ENCODE results near the gene GPBP1. TPM values are rescaled to one million over a fixed set of nuclear protein-coding genes. Genes with fewer than 3 reads are reported as not detected.

The GPBP1 gene
- polyA plus RNA-seq, 1 donor: 92.1 TPM

DNA sequence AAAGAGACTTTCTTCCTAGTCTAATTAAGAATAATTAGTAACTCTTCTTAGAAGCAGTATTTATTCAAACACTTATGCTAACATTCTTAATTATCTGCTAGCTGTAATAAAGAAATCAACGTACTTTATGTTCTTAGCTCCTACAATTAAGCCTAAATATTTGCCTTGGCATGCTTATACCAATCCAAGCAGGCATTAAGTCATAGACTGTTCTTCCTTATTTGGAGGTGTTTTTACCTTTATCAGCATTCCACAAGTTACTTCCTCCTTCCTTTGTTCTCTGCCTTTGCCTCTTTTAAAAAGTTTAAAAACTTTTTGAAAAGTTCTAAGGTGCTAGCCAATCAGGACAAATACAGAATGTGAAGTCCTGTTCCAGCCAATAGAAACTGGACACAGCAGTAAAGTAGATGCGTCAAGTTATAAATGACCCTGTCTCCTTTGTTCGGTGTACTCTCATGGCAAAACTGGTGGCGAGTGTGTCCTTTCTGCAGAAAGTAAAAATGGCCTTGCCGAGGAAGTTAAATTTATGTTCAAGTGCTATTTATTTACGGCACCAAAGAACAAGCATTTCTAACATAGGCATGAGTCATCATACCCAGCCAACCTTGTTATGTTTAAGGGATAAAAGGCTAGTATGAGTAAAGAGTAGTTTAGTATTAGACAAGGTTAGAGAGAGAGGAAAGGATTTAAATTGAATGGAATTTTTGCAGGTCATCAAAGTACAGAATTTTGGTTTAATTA is 58.6 kb downstream of the GPBP1 start:
- DNase-seq: no peak
- no peaks in the 10 kb centered on the region for H3K4me1 ChIP-seq (ENCODE audit: control insufficient read depth, insufficient read depth, low read length)
- no peak overlapping the region for H3K27ac ChIP-seq (ENCODE audit: low read length)
- no peaks in the 10 kb centered on the region for H3K27me3 ChIP-seq (ENCODE audit: control insufficient read depth, insufficient read depth, low read length)
- no peaks in the 10 kb centered on the region for H3K9me3 ChIP-seq (ENCODE audit: control insufficient read depth, low read depth, low read length)
- WGBS (ENCODE audit: insufficient coverage, low lambda C conversion rate): 80% methylated on average over 1 of the region's 6 CpGs
- peaks cover 50% of the 10 kb centered on the region for H3K36me3 ChIP-seq (ENCODE audit: control insufficient read depth, insufficient read depth, low read length)
- H3K4me3 ChIP-seq (ENCODE audit: low read length): no peak overlapping the region

DNA sequence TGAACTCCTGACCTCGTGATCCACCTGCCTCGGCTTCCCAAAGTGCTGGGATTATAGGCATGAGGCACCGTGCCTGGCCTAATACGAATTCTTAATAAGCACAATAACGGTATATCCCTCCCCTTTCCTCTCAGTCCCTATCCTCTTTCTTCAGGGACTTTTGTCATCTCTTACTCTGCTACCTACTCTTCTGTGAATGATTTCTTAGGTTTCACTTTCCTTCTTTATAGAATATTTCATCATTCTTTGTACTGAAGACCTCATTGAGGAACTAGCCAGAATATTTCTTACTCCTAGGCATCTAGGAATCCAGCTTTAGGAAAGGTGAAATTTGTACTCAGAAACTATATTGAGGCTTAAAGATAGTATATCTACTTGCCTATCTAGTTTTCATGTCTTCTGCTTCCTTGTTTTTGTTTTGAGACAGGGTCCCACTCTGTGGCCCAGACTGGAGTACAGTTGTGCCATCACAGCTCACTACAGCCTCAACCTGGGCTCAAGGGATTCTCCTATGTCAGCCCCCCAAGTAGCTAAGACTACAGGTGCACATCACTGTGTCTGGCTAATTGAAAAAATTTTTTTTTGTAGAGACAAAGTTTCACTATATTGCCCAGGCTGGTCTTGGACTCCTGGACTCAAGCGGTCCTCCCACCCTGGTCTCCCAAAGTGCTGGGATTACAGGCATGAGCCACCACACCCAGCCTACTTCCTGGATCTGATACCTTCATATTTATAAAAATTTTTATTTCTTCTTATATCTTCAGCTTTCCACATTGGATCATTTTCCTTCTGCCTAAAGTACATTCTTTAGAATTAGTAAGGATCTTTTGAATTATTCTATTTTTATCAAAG is 69.7 kb downstream of the GPBP1 start:
- no peak overlapping the region for H3K27ac ChIP-seq (ENCODE audit: low read length)
- no peak overlapping the region for H3K4me3 ChIP-seq (ENCODE audit: low read length)
- WGBS (ENCODE audit: insufficient coverage, low lambda C conversion rate): 100% methylated on average over 1 of the region's 6 CpGs
- H3K27me3 ChIP-seq (ENCODE audit: control insufficient read depth, insufficient read depth, low read length): no peaks in the 10 kb centered on the region
- DNase-seq: peak in 1 of 2 donors; percentile 7
- H3K36me3 ChIP-seq (ENCODE audit: control insufficient read depth, insufficient read depth, low read length): peaks cover 24% of the 10 kb centered on the region
- H3K4me1 ChIP-seq (ENCODE audit: control insufficient read depth, insufficient read depth, low read length): no peaks in the 10 kb centered on the region
- no peaks in the 10 kb centered on the region for H3K9me3 ChIP-seq (ENCODE audit: control insufficient read depth, low read depth, low read length)

DNA sequence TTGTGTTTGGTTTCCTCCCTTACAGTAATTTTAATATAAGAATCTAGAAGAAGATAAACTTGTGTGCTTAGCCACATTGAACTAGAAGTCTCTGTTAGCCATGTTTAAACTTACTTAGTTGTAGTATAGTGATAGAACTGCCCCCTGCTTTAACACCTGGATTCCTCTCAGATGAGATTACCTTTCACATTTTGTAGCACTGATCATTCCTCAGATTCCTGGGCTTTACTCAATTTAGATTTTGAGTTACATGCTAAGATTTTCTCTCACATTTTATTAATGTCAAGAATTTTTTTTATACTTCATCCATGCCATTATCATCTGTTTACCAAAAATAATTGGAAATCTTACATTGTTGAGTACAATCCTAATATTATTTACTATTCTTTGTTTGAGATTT is 70.5 kb downstream of the GPBP1 start:
- Histone ChIP-seq H3K27ac (ENCODE audit: low read length) (no peak overlapping the region), H3K4me1 (ENCODE audit: control insufficient read depth, insufficient read depth, low read length) (no peaks in the 10 kb centered on the region), H3K27me3 (ENCODE audit: control insufficient read depth, insufficient read depth, low read length) (no peaks in the 10 kb centered on the region), H3K9me3 (ENCODE audit: control insufficient read depth, low read depth, low read length) (no peaks in the 10 kb centered on the region), H3K36me3 (ENCODE audit: control insufficient read depth, insufficient read depth, low read length) (peaks cover 26% of the 10 kb centered on the region), H3K4me3 (ENCODE audit: low read length) (no peak overlapping the region)
- DNase-seq: no peak

DNA sequence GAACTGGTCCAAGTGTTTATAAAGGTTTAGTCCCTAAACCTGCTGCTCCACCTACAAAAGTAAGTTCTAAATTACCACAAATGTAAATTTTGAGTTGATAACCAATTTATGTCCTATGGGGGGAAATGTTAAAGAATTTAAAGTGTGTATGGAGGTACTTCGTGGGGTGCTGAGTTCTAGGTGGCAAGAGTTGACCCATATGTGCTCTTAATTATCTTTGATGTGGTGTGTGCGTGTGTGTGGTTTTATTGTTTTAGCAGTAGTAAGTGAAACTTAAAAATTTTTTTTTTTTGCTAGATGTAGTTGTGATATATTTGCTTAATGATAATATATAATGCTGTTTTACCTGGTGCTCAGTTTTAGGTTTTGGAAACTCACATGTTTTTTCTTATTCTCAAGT is 72.6 kb downstream of the GPBP1 start:
- WGBS (ENCODE audit: insufficient coverage, low lambda C conversion rate): no CpG with 5 or more reads among the region's 2 CpGs
- H3K4me3 ChIP-seq (ENCODE audit: low read length): no peak overlapping the region
- no peaks in the 10 kb centered on the region for H3K9me3 ChIP-seq (ENCODE audit: control insufficient read depth, low read depth, low read length)
- peaks cover 35% of the 10 kb centered on the region for H3K36me3 ChIP-seq (ENCODE audit: control insufficient read depth, insufficient read depth, low read length)
- H3K27me3 ChIP-seq (ENCODE audit: control insufficient read depth, insufficient read depth, low read length): no peaks in the 10 kb centered on the region
- DNase-seq: no peak
- no peak overlapping the region for H3K27ac ChIP-seq (ENCODE audit: low read length)
- no peaks in the 10 kb centered on the region for H3K4me1 ChIP-seq (ENCODE audit: control insufficient read depth, insufficient read depth, low read length)

DNA sequence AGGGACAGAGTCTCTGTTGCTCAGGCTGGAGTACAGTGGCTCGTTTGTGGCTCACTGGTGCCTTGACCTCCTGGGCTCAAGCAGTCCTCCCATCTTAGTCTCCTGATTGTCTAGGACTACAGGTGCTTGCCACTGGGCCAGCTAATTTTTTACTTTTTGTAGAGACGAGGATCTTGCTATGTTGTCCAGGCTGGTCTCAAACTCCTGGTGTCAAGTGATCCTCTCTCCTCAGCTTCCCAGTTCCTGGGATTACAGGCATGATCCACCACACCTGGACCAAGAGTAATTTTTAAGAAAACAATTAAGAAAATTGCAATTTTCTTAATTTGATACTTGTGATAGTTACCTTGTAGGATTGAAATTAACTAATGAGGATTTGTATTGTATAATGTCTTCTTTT is 73.9 kb downstream of the GPBP1 start:
- H3K4me3 ChIP-seq (ENCODE audit: low read length): no peak overlapping the region
- no peaks in the 10 kb centered on the region for H3K27me3 ChIP-seq (ENCODE audit: control insufficient read depth, insufficient read depth, low read length)
- DNase-seq: no peak
- H3K9me3 ChIP-seq (ENCODE audit: control insufficient read depth, low read depth, low read length): no peaks in the 10 kb centered on the region
- H3K4me1 ChIP-seq (ENCODE audit: control insufficient read depth, insufficient read depth, low read length): no peaks in the 10 kb centered on the region
- WGBS (ENCODE audit: insufficient coverage, low lambda C conversion rate): no CpG with 5 or more reads among the region's 2 CpGs
- H3K27ac ChIP-seq (ENCODE audit: low read length): no peak overlapping the region
- H3K36me3 ChIP-seq (ENCODE audit: control insufficient read depth, insufficient read depth, low read length): peaks cover 43% of the 10 kb centered on the region

DNA sequence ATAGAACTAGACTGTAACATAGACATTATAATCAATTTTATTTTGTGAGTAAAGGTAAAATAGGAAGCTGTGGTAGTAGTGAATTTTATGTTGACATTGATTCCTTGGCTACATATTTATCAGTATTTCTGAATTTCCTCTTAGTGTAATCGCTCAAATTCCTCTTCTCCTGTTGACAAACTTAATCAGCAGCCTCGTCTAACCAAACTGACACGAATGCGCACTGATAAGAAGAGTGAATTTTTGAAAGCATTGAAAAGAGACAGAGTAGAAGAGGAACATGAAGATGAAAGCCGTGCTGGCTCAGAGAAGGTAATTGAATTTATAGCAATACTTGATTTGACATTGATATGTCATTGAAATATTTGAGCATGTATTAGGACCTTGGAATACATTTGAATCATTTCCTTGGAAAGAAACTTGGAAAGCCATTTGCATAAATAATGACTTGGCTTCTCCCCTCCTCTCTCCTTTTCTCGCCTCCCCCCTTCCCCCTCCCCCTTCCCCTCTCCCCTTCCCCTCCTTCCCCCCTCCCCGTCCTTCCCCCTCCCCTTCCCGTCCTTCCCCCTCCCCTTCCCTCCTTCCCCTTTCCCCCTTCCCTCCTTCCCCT is 75.5 kb downstream of the GPBP1 start:
- H3K4me3 ChIP-seq (ENCODE audit: low read length): no peak overlapping the region
- no peaks in the 10 kb centered on the region for H3K9me3 ChIP-seq (ENCODE audit: control insufficient read depth, low read depth, low read length)
- H3K36me3 ChIP-seq (ENCODE audit: control insufficient read depth, insufficient read depth, low read length): peaks cover 52% of the 10 kb centered on the region
- WGBS (ENCODE audit: insufficient coverage, low lambda C conversion rate): 69% methylated on average over 3 of the region's 8 CpGs
- H3K27ac ChIP-seq (ENCODE audit: low read length): no peak overlapping the region
- H3K27me3 ChIP-seq (ENCODE audit: control insufficient read depth, insufficient read depth, low read length): no peaks in the 10 kb centered on the region
- no peaks in the 10 kb centered on the region for H3K4me1 ChIP-seq (ENCODE audit: control insufficient read depth, insufficient read depth, low read length)
- no peak for DNase-seq

DNA sequence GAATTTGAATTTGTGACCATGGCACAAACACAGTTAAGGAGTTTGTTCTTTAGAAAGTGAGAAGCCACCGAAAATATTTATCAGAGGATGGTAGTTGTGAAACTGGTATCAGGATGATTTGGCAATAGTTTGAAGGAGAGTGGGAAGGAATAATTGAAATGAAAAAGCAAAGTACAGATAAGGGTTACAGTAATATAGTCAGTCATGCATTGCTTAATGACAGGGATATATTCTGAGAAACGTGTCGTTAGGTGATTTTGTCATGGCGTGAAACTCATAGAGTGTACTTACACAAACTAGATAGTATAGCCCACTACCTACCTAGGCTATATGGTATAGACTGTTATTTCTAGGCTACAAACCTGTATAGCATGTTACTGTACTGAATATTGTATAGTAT is 84.2 kb downstream of the GPBP1 start:
- no peak overlapping the region for H3K27ac ChIP-seq (ENCODE audit: low read length)
- H3K4me3 ChIP-seq (ENCODE audit: low read length): no peak overlapping the region
- peaks cover 60% of the 10 kb centered on the region for H3K36me3 ChIP-seq (ENCODE audit: control insufficient read depth, insufficient read depth, low read length)
- no peaks in the 10 kb centered on the region for H3K27me3 ChIP-seq (ENCODE audit: control insufficient read depth, insufficient read depth, low read length)
- no peaks in the 10 kb centered on the region for H3K9me3 ChIP-seq (ENCODE audit: control insufficient read depth, low read depth, low read length)
- 74% methylated on average over 2 of the region's 4 CpGs for WGBS (ENCODE audit: insufficient coverage, low lambda C conversion rate)
- DNase-seq: peak in 1 of 2 donors; percentile 7
- H3K4me1 ChIP-seq (ENCODE audit: control insufficient read depth, insufficient read depth, low read length): no peaks in the 10 kb centered on the region

DNA sequence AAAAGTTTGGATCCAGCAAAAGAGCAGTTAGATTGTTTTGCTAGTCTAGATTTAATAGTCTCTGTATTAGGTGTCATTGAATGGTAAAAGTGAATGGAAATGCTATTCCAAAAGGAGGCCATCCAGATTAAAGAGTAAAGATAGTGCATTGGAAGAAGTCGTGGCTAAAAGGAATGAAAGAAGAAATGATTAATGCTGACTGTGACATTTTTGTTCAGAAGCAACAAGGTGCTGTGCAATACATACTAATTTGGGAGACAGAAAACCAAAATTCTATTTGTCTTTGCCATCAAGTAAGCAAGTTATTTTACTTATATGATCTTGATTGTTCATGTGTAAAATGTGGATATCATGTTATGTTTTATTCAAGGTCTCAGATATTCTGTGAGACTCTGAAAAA is 85.1 kb downstream of the GPBP1 start:
- WGBS (ENCODE audit: insufficient coverage, low lambda C conversion rate): 100% methylated on average over 1 of the region's 1 CpG
- Histone ChIP-seq H3K27me3 (ENCODE audit: control insufficient read depth, insufficient read depth, low read length) (no peaks in the 10 kb centered on the region), H3K4me1 (ENCODE audit: control insufficient read depth, insufficient read depth, low read length) (no peaks in the 10 kb centered on the region), H3K36me3 (ENCODE audit: control insufficient read depth, insufficient read depth, low read length) (peaks cover 62% of the 10 kb centered on the region), H3K9me3 (ENCODE audit: control insufficient read depth, low read depth, low read length) (no peaks in the 10 kb centered on the region), H3K27ac (ENCODE audit: low read length) (no peak overlapping the region), H3K4me3 (ENCODE audit: low read length) (no peak overlapping the region)
- DNase-seq: no peak

DNA sequence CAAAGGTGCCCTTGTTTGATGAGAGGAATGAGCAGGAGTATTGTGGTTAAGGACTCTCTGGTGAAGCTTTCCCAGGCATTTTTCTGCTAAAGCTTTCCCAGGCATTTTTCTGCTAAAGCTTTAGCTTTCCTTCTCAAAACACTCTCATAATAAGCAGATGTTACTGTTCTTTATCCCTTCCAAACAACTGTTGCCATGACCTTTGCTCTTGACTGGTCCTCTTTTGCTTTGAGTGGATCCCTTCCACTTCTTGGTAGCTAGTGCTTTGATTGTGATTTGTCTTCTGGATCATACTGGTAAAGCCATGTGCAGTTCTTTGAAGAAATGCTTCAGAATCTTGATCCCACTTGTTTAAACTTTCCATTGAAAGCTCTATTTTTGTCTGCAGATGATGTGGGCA is 85.8 kb downstream of the GPBP1 start:
- peaks cover 56% of the 10 kb centered on the region for H3K36me3 ChIP-seq (ENCODE audit: control insufficient read depth, insufficient read depth, low read length)
- no peaks in the 10 kb centered on the region for H3K9me3 ChIP-seq (ENCODE audit: control insufficient read depth, low read depth, low read length)
- H3K27me3 ChIP-seq (ENCODE audit: control insufficient read depth, insufficient read depth, low read length): no peaks in the 10 kb centered on the region

DNA sequence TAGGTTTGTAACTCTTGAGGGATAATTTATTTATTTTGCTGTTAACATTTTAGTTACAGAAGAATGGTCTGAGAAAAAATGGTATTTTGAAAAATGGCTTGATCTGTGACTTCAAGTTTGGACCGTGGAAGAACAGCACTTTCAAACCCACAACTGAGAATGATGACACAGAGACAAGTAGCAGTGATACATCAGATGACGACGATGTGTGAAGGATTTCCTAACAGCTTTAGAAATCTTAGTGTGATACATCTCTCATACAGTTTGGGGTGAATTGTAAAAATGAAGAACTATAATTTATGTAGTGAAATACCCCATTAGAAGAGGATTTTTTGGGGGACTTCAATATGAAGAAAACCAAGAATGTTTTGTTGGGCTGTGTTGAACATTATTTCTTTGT is 88.7 kb downstream of the GPBP1 start:
- Histone ChIP-seq H3K27me3 (ENCODE audit: control insufficient read depth, insufficient read depth, low read length) (no peaks in the 10 kb centered on the region), H3K9me3 (ENCODE audit: control insufficient read depth, low read depth, low read length) (no peaks in the 10 kb centered on the region), H3K36me3 (ENCODE audit: control insufficient read depth, insufficient read depth, low read length) (peaks cover 42% of the 10 kb centered on the region), H3K4me3 (ENCODE audit: low read length) (no peak overlapping the region), H3K27ac (ENCODE audit: low read length) (no peak overlapping the region), H3K4me1 (ENCODE audit: control insufficient read depth, insufficient read depth, low read length) (no peaks in the 10 kb centered on the region)
- DNase-seq: no peak
- 100% methylated on average over 1 of the region's 3 CpGs for WGBS (ENCODE audit: insufficient coverage, low lambda C conversion rate)

More for the DNA sequence above, 85.8 kb downstream of the GPBP1 start:
- Histone ChIP-seq H3K4me3 (ENCODE audit: low read length) (no peak overlapping the region), H3K4me1 (ENCODE audit: control insufficient read depth, insufficient read depth, low read length) (no peaks in the 10 kb centered on the region), H3K27ac (ENCODE audit: low read length) (no peak overlapping the region)
- DNase-seq: no peak

Measured in large intestine (tissue), 3 donors.